ENCODE measurements around the gene ADAMTS16. TPM values are rescaled to one million over a fixed set of nuclear protein-coding genes. Genes with fewer than 3 reads are reported as not detected.

The ADAMTS16 gene
- total RNA-seq, 2 donors from 2014 or later = 0.11 TPM; not detected in 1

DNA sequence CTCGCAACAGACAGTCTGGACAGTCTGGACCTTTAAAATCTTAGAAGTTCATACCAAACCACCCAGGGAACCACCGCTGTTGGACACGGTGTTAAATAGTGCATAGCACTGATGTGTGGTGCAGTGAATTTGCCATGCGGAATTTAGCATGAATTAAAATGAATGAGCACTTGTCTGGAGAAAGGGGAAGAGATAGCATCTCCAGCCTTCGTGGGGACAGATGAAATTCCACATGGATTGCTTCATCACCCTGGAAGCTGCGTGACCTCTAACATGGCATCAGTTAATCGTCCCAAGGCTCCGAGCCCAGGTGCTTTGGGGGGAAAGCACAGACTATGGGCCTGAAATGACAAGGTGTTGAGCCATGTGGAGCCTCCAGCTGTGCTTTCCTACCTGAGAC lies 91.4 kb downstream of the ADAMTS16 start:
- intact Hi-C loops (cut with DNase I) = no loop called here
- WGBS = 83% methylated on average over 8 of the region's 8 CpGs
- no peak overlapping the region for H3K4me3 ChIP-seq
- H3K27me3 ChIP-seq (replicated peaks; ENCODE audit: insufficient read depth) = no peaks in the 10 kb centered on the region
- DNase-seq (ENCODE audit: low spot score) = no peak
- no peaks in the 10 kb centered on the region for H3K36me3 ChIP-seq
- H3K4me1 ChIP-seq (replicated peaks) = no peaks in the 10 kb centered on the region
- H3K9me3 ChIP-seq = no peaks in the 10 kb centered on the region
- no peak overlapping the region for H3K27ac ChIP-seq
- TF ChIP-seq POLR2A (IDR thresholded peaks at IDR 0.05) (no peak), POLR2AphosphoS5 (IDR thresholded peaks at IDR 0.05) (no peak)
- TF ChIP-seq, protein P1, sequence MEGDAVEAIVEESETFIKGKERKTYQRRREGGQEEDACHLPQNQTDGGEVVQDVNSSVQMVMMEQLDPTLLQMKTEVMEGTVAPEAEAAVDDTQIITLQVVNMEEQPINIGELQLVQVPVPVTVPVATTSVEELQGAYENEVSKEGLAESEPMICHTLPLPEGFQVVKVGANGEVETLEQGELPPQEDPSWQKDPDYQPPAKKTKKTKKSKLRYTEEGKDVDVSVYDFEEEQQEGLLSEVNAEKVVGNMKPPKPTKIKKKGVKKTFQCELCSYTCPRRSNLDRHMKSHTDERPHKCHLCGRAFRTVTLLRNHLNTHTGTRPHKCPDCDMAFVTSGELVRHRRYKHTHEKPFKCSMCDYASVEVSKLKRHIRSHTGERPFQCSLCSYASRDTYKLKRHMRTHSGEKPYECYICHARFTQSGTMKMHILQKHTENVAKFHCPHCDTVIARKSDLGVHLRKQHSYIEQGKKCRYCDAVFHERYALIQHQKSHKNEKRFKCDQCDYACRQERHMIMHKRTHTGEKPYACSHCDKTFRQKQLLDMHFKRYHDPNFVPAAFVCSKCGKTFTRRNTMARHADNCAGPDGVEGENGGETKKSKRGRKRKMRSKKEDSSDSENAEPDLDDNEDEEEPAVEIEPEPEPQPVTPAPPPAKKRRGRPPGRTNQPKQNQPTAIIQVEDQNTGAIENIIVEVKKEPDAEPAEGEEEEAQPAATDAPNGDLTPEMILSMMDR (IDR thresholded peaks at IDR 0.05) = no peak

- no peak for DNase-seq (ENCODE audit: low spot score)
- Histone ChIP-seq H3K36me3 (no peaks in the 10 kb centered on the region), H3K27ac (no peak overlapping the region), H3K4me1 (replicated peaks) (no peaks in the 10 kb centered on the region), H3K27me3 (replicated peaks; ENCODE audit: insufficient read depth) (no peaks in the 10 kb centered on the region), H3K4me3 (no peak overlapping the region), H3K9me3 (no peaks in the 10 kb centered on the region)
- TF ChIP-seq POLR2A (IDR thresholded peaks at IDR 0.05) (no peak), POLR2AphosphoS5 (IDR thresholded peaks at IDR 0.05) (no peak)
- TF ChIP-seq, protein P1 (IDR thresholded peaks at IDR 0.05) = no peak
- WGBS = 95% methylated on average over 11 of the region's 11 CpGs
- intact Hi-C loops (cut with DNase I) = no loop called here
Measured at GRCh38 chr5:5234912-5235311, 94.8 kb downstream of the ADAMTS16 start.

- H3K27me3 ChIP-seq (replicated peaks; ENCODE audit: insufficient read depth) = no peaks in the 10 kb centered on the region
- H3K9me3 ChIP-seq = no peaks in the 10 kb centered on the region
- no peaks in the 10 kb centered on the region for H3K4me1 ChIP-seq (replicated peaks)
- 68% methylated on average over 4 of the region's 4 CpGs for WGBS
- intact Hi-C loops (cut with DNase I) = no loop called here
- H3K27ac ChIP-seq = no peak overlapping the region
- TF ChIP-seq POLR2A (IDR thresholded peaks at IDR 0.05) (no peak), POLR2AphosphoS5 (IDR thresholded peaks at IDR 0.05) (no peak)
- TF ChIP-seq, protein P1 (IDR thresholded peaks at IDR 0.05) = no peak
- H3K4me3 ChIP-seq = no peak overlapping the region
- no peaks in the 10 kb centered on the region for H3K36me3 ChIP-seq
- DNase-seq (ENCODE audit: low spot score) = no peak
Measured at GRCh38 chr5:5235685-5236084, 95.6 kb downstream of the ADAMTS16 start.

DNA sequence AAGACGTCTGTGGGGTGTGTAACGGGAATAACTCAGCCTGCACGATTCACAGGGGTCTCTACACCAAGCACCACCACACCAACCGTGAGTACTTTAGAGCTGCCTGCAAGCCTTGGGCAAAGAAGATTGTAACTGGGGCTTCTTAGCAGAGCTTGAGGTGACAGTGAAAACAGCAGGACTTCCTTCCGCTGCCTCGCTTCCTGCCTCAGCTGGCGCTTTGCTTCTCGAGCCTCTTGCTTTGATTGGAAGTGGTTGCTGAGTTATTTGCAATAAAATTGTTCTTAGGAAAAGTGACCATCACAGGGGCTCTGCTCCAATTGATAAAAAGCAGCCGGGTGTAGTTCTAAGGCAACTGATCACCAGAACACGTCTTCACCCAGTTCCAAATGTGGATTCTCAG lies 99.1 kb downstream of the ADAMTS16 start:
- no peak for TF ChIP-seq POLR2A (IDR thresholded peaks at IDR 0.05)
- TF ChIP-seq POLR2AphosphoS5 (IDR thresholded peaks at IDR 0.05) = no peak
- TF ChIP-seq, protein P1 (IDR thresholded peaks at IDR 0.05) = no peak
- Histone ChIP-seq H3K27ac (no peak overlapping the region), H3K4me3 (no peak overlapping the region), H3K4me1 (replicated peaks) (no peaks in the 10 kb centered on the region), H3K36me3 (no peaks in the 10 kb centered on the region), H3K9me3 (no peaks in the 10 kb centered on the region), H3K27me3 (replicated peaks; ENCODE audit: insufficient read depth) (no peaks in the 10 kb centered on the region)
- DNase-seq (ENCODE audit: low spot score) = no peak
- intact Hi-C loops (cut with DNase I) = no loop called here
- WGBS = 84% methylated on average over 10 of the region's 10 CpGs

DNA sequence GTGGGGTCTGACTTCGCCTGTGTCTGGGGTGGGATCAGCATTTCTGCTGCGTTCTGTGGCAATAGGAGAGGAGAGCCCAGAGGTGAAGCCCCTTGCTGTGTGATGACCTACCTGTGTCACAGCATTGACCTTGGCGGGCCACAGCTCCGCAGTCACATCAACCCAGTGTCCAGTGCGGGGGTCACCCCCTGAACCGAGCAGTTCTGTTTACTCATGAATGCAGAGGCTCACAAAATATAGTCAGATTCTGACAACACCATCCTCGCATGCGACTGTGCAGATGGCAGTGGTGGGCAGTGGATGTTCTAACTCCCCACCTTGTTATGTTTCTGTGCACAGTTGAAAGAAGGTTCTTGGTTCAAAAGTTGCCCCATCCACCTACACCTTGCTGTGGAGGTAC lies 100.1 kb downstream of the ADAMTS16 start:
- intact Hi-C loops (cut with DNase I) = no loop called here
- H3K36me3 ChIP-seq = no peaks in the 10 kb centered on the region
- no peaks in the 10 kb centered on the region for H3K27me3 ChIP-seq (replicated peaks; ENCODE audit: insufficient read depth)
- no peak overlapping the region for H3K27ac ChIP-seq
- DNase-seq (ENCODE audit: low spot score) = no peak
- 95% methylated on average over 8 of the region's 8 CpGs for WGBS
- H3K9me3 ChIP-seq = no peaks in the 10 kb centered on the region
- no peak for TF ChIP-seq POLR2A (IDR thresholded peaks at IDR 0.05)
- TF ChIP-seq POLR2AphosphoS5 (IDR thresholded peaks at IDR 0.05) = no peak
- TF ChIP-seq, protein P1 (IDR thresholded peaks at IDR 0.05) = no peak
- no peak overlapping the region for H3K4me3 ChIP-seq
- no peaks in the 10 kb centered on the region for H3K4me1 ChIP-seq (replicated peaks)
